IPS-NIHi11 (cell line): ENCODE measurements around the gene ENDOV.

ENCODE experiments used
- DNase-seq: peaks from one replicate; pipeline ENCODE4 v3.0.0; 2012; ENCODE audit warnings: mixed read lengths, low spot score

Gene ENDOV

DNA sequence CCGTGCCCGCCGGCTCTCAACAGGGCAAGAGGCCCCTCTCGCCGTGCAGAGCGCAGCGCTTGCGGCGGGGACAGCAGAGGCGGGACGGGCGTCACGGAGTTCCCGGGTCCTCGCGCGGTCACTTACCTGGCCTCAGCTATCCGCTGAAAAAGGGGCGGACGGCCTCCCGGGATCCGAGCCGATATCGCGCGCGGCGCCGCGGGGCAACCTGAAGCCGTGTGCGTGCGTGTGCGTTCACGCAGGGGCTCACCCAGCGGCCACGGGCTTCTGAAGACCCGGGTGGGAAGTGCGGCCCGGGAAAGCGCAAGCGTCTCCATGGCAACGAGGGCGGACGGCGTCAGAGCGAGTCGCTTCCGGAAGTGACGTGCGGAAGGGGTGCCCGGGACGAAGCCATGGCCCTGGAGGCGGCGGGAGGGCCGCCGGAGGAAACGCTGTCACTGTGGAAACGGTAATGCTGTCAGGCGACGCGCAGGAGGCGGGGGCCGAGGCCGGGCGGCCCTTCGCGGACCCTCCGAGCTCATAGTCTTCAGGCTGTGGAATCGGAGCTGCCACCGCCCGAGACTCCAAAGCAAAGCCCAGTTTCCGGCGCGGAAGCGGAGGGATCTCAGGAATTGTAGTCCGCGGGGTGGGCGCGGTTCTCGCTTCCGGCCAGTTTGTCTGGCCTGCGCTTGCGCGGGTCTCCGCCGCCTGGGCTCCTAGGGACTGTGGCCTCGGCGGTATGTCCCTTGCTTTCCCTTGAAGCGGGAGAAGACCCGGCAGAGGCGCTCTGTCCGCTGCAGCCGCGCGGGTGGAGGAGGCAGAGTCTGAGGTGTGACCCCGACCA lies at the start of gene ENDOV:
TSS of gene ENDOV (plus strand) at position 365 of the 823 bp plus-strand sequence. CDS start at position 393, 28 bp downstream.
- DNase-seq, result peak; percentile 100

DNA sequence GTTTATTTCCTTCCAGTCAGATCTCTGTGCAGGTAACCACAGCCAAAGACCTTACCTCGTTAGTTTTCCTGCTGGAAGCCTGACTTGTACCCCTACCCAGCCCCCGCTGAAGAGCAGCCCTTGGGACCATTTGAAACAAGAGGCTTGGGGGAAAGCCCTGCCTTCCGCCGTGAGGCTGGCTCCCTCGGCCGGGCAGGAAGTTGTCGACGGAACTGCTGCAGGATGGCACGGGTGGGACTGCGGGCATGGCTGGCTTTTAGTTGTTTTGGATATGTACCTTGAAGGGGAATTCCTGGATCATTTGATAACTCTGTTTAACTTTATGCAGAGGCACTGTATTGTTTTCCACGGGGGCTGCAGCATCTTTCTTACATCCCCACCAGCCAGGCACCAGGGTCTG lies 49.0 kb upstream of the ENDOV start:
- DNase-seq, result no peak

- no peak for DNase-seq
Observed at GRCh38 chr17:80367503-80367902, 47.5 kb upstream of the ENDOV start.

DNA sequence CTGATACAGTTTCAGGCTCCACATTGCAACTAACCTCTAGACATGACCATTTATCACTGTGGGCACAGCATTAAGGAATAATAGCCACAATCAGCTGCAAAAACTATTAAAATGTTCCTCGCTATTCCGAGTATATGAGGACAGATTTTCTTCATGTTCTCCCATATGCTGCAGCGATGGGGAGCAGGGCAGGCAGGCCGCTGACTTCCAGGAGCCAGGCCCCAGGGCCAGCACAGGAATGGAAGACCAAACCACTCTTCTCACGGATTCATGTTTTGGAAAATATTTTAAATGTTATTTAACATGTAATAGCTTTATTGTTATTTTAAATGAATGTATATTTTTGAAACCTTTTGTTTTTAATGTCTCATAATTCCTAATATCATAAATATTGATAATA lies 43.8 kb upstream of the ENDOV start:
- DNase-seq, result no peak

- no peak for DNase-seq
Observed at GRCh38 chr17:80372456-80372855, 42.5 kb upstream of the ENDOV start.

DNA sequence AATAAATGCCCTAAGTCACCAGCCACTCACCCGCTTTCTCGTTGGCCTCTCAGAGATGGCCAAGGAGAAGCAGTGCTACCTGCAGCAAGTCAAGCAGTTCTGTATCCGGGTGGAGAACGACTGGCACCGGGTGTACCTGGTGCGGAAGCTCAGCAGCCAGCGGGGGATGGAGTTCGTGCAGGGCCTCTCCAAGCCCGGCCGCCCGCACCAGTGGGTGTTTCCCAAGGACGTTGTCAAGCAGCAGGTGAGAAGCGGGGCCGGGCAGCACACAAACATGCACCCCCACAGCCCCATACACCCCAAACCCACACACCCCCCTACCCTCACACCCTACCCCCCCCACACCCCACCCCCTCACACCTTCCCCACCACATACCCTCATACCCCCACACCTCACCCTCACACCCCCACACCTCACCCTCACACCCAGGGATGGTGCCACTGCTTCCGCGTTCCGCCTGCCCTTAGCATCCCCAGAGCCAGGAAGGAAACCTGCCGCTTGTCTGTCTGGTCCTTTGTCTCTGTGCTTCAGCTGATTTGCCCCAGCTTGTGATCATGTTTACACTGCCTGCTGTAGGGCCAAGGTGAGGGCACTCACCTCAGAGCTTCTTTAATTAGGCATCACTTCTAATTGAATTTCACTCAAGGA lies 41.9 kb upstream of the ENDOV start:
- DNase-seq, result no peak

DNA sequence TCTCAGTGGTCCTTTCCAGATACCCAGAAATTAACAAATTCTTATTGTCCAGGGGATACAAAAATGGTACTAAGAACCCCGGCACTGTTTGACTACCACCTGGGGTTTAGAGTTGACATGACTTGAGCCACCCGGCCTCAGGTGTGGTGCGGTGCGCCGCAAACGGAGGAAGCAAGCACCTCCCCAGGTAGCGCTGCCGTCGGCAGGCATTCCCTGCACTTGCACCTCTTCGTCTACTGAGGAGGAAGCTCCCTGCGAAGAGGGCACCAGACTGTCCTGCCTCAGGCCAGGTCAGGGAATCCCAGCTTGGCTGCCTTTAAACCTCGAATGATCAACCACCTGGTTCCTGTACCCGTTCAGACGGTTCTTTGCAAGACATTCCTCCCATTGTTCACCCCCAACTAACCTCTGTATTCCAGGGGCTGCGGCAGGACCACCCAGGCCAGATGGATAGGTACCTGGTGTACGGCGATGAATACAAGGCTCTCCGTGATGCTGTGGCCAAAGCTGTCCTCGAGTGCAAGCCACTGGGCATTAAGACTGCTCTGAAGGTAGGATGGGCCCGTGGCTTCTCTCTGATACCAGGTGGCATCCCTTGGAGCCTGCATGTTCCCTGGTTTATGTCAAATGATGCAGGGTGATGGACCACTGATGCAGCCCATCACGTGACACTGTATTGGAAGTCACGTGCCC lies 40.8 kb upstream of the ENDOV start:
- no peak for DNase-seq

DNA sequence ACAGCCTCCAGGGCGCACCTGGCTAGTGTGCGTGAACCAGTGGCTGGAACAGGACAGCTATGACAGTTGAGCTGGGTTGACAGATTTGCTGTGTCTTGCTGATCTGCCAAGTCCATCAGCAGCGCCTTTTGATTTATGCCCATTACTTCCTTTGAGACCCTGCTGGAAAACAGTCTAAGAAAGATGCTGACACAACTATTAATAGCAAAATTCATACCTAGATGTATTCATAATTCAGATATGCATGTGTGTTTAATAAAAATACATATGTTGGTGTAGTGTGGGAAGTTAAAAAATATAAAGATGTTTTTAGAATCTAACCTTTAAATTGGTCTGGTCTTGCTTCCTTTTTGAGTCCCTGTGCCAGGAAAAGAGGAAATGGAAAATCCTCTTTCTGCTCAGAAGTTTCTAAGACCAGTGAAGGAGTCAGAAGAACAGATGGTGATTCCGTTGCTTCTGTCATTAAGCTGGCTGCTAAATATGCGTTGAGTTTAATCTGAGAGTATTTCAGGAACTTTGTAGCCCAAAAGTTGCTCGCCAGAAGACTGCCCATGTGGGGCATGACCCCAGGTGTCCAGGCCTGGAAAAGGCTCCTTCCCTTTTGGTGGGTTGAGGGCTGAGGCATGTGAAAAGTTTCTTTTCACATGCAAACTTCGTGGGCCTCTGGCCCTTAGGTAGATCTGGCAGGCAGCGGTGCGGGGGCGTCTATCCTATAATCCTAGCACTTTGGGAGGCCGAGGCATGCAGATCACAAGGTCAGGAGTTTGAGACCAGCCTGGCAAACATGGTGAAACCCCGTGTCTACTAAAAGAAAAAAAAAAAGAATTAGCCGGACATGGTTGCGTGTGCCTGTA lies 40.0 kb upstream of the ENDOV start:
- no peak for DNase-seq

- DNase-seq, result no peak
Observed at GRCh38 chr17:80376531-80376930, 38.4 kb upstream of the ENDOV start.

DNA sequence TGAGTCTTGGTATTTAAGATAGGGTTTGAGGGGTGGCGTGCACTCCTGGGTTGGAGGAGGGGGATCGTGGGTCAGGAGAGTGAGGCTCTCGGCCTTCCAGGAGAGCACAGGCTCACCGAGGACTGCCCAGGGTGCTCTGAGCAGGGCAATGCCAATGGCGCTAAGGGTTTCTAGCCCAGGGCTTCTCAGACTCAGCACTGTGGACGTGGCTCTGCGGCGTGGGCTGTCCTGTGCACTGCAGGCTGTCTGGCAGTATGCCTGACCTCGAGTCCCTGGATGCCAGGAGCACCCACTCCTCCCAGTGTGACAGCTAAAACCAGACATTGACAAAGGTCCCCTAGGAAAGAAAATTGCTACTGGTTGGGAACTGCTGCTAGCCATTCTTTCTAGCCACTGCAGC lies 37.2 kb upstream of the ENDOV start:
- no peak for DNase-seq

GRCh38 chr17:80379348-80379747 lies 35.6 kb upstream of the ENDOV start:
- no peak for DNase-seq

GRCh38 chr17:80380068-80380467 lies 34.9 kb upstream of the ENDOV start:
- DNase-seq, result no peak

- no peak for DNase-seq
Observed at GRCh38 chr17:80380555-80381002, 34.4 kb upstream of the ENDOV start.

DNA sequence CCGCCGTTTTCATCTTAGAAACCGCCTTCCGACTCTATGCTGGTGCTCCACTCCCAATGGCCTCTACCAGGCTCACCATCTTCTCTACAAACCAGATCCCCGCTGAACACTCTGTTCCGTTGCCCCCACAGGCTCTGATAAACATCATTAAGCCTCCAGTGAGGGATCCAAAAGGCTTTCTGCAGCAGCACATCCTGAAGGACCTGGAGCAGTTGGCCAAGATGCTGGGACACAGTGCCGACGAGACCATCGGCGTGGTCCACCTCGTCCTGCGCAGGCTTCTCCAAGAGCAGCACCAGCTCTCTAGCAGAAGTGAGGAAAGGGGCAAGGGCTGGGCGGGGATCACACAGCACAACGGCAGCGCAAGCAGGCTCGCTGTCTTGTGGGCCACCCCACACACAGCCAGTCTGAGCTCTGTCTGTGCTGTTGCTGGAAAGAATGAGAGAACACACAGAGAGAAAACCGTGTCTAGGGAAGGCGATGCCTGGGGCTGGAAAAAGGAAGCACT lies 33.5 kb upstream of the ENDOV start:
- no peak for DNase-seq

GRCh38 chr17:80382446-80382845 lies 32.5 kb upstream of the ENDOV start:
- no peak for DNase-seq

GRCh38 chr17:80382956-80383355 lies 32.0 kb upstream of the ENDOV start:
- DNase-seq, result no peak

- no peak for DNase-seq
Observed at GRCh38 chr17:80384078-80384960, 30.6 kb upstream of the ENDOV start.

DNA sequence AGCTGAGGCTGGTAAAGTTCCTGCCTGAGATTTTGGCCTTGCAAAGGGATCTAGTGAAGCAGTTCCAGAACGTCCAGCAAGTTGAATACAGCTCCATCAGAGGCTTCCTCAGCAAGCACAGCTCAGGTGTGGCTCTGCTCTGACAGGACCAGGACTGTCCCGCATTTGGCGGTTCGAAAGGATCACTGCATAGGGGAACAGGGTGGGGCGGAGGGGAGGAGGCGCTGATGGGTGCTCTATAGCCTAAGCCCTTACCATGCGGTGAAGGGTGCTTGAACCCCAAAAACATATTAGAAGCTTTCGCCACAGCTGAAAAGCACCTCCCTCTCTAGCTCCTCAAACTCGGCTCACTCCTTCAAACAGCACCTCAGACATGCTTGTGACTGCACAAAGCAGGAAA lies 29.9 kb upstream of the ENDOV start:
- no peak for DNase-seq

DNA sequence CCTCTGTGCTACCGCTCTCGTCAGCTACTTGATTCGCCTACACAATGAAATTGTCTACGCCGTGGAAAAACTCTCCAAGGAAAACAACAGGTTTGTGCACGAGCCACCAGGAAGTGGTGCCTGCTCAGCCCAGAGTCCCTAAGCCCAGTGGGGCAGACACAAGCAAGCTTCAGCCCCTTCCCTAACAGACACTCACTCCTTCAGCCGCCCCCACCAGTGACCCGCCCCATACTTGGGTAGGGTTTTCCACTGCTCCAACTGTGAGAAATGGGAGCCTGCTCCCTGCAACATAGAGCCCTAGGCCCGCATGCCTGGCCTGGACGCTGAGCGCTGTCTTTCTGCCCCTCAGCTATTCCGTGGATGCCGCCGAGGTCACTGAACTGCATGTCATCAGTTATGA lies 28.6 kb upstream of the ENDOV start:
- no peak for DNase-seq

DNA sequence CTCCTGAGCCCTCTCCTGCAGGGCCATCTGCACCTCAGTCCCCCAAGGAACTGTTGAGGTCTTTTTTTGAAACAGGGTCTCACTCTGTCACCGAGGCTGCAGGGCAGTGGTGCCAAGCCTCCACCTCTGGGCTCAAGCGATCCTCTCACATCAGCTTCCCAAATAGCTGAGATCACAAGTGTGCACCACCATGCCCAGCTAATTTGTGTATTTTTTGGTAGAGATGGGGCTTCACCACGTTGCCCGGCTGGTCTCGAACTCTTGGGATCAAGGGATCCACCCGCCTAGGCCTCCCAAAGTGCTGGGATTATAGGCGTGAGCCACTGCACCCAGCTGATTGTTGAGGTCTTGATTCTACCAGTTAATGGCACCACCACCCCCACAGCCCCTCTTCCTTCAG lies 27.9 kb upstream of the ENDOV start:
- DNase-seq, result no peak

- DNase-seq, result no peak
Observed at GRCh38 chr17:80388175-80388574, 26.8 kb upstream of the ENDOV start.
